Endothelial cell (in vitro differentiated cells): ENCODE results near the gene CDH20. TPM values are rescaled to one million over a fixed set of nuclear protein-coding genes. Genes with fewer than 3 reads are reported as not detected.

Experiments
- DNase-seq: peaks from one replicate; pipeline ENCODE4 v3.0.0; 2021; ENCODE audit warnings: low spot score
- H3K27ac Mint-ChIP-seq: one replicate; pipeline ENCODE4 v1.8.0; 2021; ENCODE audit warnings: mixed read lengths, inconsistent platforms; ENCODE audit not compliant: unreplicated experiment
- H3K27me3 Mint-ChIP-seq: one replicate; pipeline ENCODE4 v1.8.0; 2021; ENCODE audit warnings: mild to moderate bottlenecking, moderate library complexity, mixed read lengths, inconsistent platforms; ENCODE audit not compliant: unreplicated experiment
- H3K36me3 Mint-ChIP-seq: one replicate; pipeline ENCODE4 v1.8.0; 2021; ENCODE audit warnings: mild to moderate bottlenecking, low read depth, mixed read lengths, inconsistent platforms; ENCODE audit not compliant: unreplicated experiment
- H3K4me1 Mint-ChIP-seq: one replicate; pipeline ENCODE4 v1.8.0; 2021; ENCODE audit warnings: mild to moderate bottlenecking, mixed read lengths, inconsistent platforms; ENCODE audit not compliant: unreplicated experiment
- H3K4me3 Mint-ChIP-seq: one replicate; pipeline ENCODE4 v1.8.0; 2021; ENCODE audit warnings: mild to moderate bottlenecking, mixed read lengths, inconsistent platforms; ENCODE audit not compliant: unreplicated experiment
- H3K9me3 Mint-ChIP-seq: one replicate; pipeline ENCODE4 v1.8.0; 2021; ENCODE audit warnings: mixed read lengths, inconsistent platforms; ENCODE audit not compliant: unreplicated experiment
- long read RNA-seq: library from polyadenylated mRNA; unstranded; transcript quantifications from one replicate; pipeline ENCODE4 v2.0.0, GENCODE V29; 2020; ENCODE audit not compliant: unreplicated experiment
- total RNA-seq: library from RNA; stranded (reverse); fragmentation: NEBNext Ultra II Directional; extraction: Animal tissue kit (Norgen Biotek cat#: 25700); gene quantifications from one replicate; pipeline ENCODE4 v1.2.1, GENCODE V29; 2021; ENCODE audit not compliant: unreplicated experiment
- TF ChIP-seq, protein P1 (sequence below): fragments of 200-600 bp; sonication (generic); IDR thresholded peaks from one replicate; pipeline ENCODE4 v1.5.0; 2021; ENCODE audit warnings: antibody characterized with exemption; ENCODE audit not compliant: unreplicated experiment

The CDH20 gene
- not detected for total RNA-seq
- long read RNA-seq = 0 reads

GRCh38 chr18:61333271-61333745, at the start of gene CDH20:
Gene CDH20, plus strand, starts transcription at chr18:61333430.
- TF ChIP-seq, protein P1, sequence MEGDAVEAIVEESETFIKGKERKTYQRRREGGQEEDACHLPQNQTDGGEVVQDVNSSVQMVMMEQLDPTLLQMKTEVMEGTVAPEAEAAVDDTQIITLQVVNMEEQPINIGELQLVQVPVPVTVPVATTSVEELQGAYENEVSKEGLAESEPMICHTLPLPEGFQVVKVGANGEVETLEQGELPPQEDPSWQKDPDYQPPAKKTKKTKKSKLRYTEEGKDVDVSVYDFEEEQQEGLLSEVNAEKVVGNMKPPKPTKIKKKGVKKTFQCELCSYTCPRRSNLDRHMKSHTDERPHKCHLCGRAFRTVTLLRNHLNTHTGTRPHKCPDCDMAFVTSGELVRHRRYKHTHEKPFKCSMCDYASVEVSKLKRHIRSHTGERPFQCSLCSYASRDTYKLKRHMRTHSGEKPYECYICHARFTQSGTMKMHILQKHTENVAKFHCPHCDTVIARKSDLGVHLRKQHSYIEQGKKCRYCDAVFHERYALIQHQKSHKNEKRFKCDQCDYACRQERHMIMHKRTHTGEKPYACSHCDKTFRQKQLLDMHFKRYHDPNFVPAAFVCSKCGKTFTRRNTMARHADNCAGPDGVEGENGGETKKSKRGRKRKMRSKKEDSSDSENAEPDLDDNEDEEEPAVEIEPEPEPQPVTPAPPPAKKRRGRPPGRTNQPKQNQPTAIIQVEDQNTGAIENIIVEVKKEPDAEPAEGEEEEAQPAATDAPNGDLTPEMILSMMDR = no peak
- no peaks in the 10 kb centered on the region for H3K36me3 Mint-ChIP-seq
- H3K9me3 Mint-ChIP-seq = no peaks in the 10 kb centered on the region
- H3K4me1 Mint-ChIP-seq = peaks cover 5% of the 10 kb centered on the region
- no peak within 1 kb of the TSS for H3K27ac Mint-ChIP-seq
- peak within 1 kb of the TSS; percentile 92 for H3K4me3 Mint-ChIP-seq
- peaks cover 13% of the 10 kb centered on the region for H3K27me3 Mint-ChIP-seq
- peak; percentile 26 for DNase-seq

GRCh38 chr18:61284039-61284438, 49.2 kb upstream of the CDH20 start:
- DNase-seq = no peak
- Mint-ChIP-seq H3K9me3 (no peaks in the 10 kb centered on the region), H3K4me3 (no peak overlapping the region), H3K4me1 (no peaks in the 10 kb centered on the region), H3K27me3 (no peaks in the 10 kb centered on the region), H3K36me3 (no peaks in the 10 kb centered on the region), H3K27ac (no peak overlapping the region)
- TF ChIP-seq, protein P1 = no peak

DNA sequence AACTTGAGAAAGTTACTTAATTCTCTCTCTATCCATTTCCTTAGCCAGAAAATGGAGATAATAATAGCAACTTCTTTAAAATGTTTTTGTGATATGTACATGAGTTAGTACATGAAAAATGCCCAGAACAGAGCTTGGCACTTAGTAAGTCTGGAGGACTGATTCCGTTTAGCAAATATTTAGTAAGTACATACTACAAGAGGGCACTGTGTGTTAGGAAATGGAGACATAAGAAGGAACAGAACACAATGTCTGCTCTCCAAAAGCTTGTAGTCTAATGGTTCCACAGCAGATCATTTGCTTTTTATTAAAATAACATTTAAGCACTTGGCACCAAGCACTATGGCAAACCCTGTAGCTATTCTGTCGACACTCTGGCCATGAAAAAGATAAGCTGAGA, 47.5 kb upstream of the CDH20 start:
- H3K36me3 Mint-ChIP-seq = no peaks in the 10 kb centered on the region

DNA sequence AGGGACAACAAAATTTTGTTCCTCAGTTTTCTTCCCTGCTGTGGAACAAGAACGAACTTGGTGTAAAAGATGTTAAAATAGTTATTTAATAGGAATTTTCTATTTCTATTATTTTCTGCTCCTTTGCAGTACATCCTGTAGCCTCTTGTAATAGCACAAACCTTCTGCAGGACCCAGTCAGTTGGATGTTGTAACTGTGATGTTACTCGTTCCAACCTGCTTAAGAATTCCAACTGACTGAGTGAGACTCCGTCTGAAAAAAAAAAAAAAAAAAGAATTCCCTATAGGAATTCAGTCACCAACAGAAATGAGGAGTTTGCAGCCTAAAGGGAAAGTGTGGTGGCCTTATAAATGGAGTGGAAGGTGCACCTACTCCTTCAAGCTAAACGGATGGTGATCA, 46.4 kb upstream of the CDH20 start:
- Mint-ChIP-seq H3K4me1 (no peaks in the 10 kb centered on the region), H3K27me3 (no peaks in the 10 kb centered on the region), H3K36me3 (no peaks in the 10 kb centered on the region), H3K9me3 (no peaks in the 10 kb centered on the region), H3K27ac (no peak overlapping the region), H3K4me3 (no peak overlapping the region)
- no peak for DNase-seq
- TF ChIP-seq, protein P1 = no peak

More for the DNA sequence above, 47.5 kb upstream of the CDH20 start:
- TF ChIP-seq, protein P1 = no peak
- no peak overlapping the region for H3K27ac Mint-ChIP-seq
- H3K4me3 Mint-ChIP-seq = no peak overlapping the region
- no peaks in the 10 kb centered on the region for H3K27me3 Mint-ChIP-seq
- H3K4me1 Mint-ChIP-seq = no peaks in the 10 kb centered on the region
- no peaks in the 10 kb centered on the region for H3K9me3 Mint-ChIP-seq
- DNase-seq = no peak

DNA sequence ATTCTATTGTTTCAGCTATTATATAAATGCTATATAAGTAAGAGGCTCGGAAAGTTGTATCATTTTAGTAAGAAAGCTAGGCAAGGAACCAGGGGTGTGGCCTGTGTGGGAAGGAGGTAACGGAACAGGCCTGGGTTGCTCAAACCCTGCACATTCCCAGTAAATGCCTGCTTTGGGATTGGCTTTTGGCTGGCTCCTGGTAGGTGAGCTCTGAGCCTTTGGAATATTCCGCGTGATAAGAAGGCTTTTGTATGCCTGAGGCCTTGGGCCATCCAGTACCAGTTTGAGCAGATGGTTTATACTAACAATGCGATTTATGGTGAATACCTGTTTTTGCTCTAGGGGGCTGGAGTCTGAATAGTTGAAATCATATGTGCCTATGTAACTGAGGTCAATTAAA, 42.6 kb upstream of the CDH20 start:
- H3K4me1 Mint-ChIP-seq = no peaks in the 10 kb centered on the region
- H3K36me3 Mint-ChIP-seq = no peaks in the 10 kb centered on the region
- H3K27me3 Mint-ChIP-seq = no peaks in the 10 kb centered on the region
- no peak overlapping the region for H3K27ac Mint-ChIP-seq
- no peak overlapping the region for H3K4me3 Mint-ChIP-seq
- TF ChIP-seq, protein P1 = no peak
- DNase-seq = no peak
- H3K9me3 Mint-ChIP-seq = no peaks in the 10 kb centered on the region
